ENCODE data around the gene MUC20.
"Not testable (repeated sequence)": the region's sequence is repeated elsewhere in the genome, so short reads cannot be mapped to it uniquely, and the experiment has no call there.

Gene MUC20

DNA sequence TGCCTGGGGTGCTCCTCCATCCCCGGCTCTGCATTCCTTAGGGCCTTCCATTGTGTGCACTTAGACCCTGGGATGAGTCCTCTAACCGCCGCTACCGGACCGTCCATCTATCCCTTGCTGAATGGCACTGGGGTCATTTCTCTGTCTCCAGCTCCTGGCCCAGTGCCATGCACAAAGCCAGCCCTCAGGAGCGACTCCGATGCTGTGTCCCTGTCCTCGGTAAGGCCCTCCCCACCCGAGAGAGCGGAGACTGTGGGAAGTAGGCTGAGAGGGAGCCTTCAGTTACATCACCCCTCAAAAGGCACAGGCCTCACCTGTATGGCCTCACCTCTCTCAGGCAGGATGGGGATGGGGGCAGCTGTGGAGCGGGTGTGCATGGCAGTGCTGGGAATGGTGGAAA lies 57.2 kb downstream of the MUC20 start:
- no peak for DNase-seq

DNA sequence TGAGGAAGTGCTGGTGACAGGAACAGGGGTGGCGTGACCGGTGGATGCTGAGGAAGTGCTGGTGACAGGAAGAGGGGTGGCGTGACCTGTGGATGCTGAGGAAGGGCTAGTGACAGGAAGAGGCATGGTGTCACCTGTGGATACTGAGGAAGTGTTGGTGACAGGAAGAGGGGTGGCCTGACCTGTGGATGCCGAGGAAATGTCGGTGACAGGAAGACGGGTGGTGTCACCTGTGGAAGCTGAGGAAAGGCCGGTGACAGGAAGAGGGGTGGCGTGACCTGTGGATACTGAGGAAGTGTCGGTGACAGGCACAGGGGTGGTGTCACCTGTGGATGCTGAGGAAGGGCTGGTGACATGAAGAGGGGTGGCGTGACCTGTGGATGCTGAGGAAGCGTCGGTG lies 60.5 kb downstream of the MUC20 start:
- DNase-seq, result not testable (repeated sequence)

Data from RPMI8226 (cell line).